HepG2 (cell line): ENCODE data around the gene METTL26. TPM values are rescaled to one million over a fixed set of nuclear protein-coding genes. Genes with fewer than 3 reads are reported as not detected.

Source experiments
- ATAC-seq: fragments of 200-7000 bp; cut with Tn5 transposase; 3 replicates; pipeline ENCODE4 v1.9.1; 2020; ENCODE audit warnings: mild to moderate bottlenecking, moderate library complexity
- BruUV-seq: library from RNA; stranded (reverse); fragments of 400-500 nt; replicated peaks from 2 replicates; lab custom pipeline; 2021; lab: Mats Ljungman, UMichigan
- CTCF ChIA-PET: fragments of 300-600 bp; formaldehyde crosslinking; extraction: SDS; loops from one replicate; lab custom pipeline; 2021; ENCODE audit warnings: low total read pairs, inconsistent platforms, low intra/inter-chr PET ratio; lab: Yijun Ruan, JAX
- POLR2A ChIA-PET: fragments of 350-600 bp; sonication (Branson Sonifier 250); formaldehyde crosslinking; loops from one replicate; lab custom pipeline; 2020; ENCODE audit warnings: antibody characterized with exemption, inconsistent platforms; lab: Yijun Ruan, JAX
- DNase-seq: peaks from one replicate; pipeline ENCODE4 v3.0.0-alpha.2; 2015; ENCODE audit warnings: low spot score
- FAIRE-seq: peaks from 3 replicates; lab custom pipeline; 2011; peaks lifted over from hg19 to GRCh38; lab: Jason Lieb, UNC
- H2AFZ ChIP-seq: one replicate; pipeline ENCODE4 v1.6.1; 2011; ENCODE audit warnings: low read length, inconsistent platforms
- H3K27ac ChIP-seq: fragments of 300-600 bp; 3 replicates; pipeline ENCODE4 v1.8.0; 2011; ENCODE audit warnings: mixed run types, mild to moderate bottlenecking, mixed read lengths, low read length, inconsistent platforms; ENCODE audit not compliant: insufficient read depth; ENCODE audit errors: extremely low read length
- H3K27me3 ChIP-seq, 2 experiments: fragments of 200-600 bp in 1 of 2; 2 replicates in 1 of 2; 3 replicates in 1 of 2; pipeline versions ENCODE4 v1.6.0 to v1.8.0; 2011; ENCODE audit warnings: low read length in 2 of 2, mild to moderate bottlenecking in 2 of 2, moderate library complexity in 2 of 2, inconsistent platforms in 1 of 2; ENCODE audit not compliant: insufficient read depth in 2 of 2, control insufficient read depth in 1 of 2
- H3K36me3 ChIP-seq, 2 experiments: fragments of 200-600 bp in 1 of 2; replicated peaks in 1 of 2; 2 replicates in 1 of 2; 3 replicates in 1 of 2; pipeline versions ENCODE4 v1.5.1 to v1.8.0; 2011; ENCODE audit warnings: low read length in 2 of 2, inconsistent platforms in 1 of 2; ENCODE audit not compliant: insufficient read depth in 2 of 2, control insufficient read depth in 1 of 2
- H3K4me1 ChIP-seq: 2 replicates; pipeline ENCODE4 v1.5.1; 2012; ENCODE audit warnings: low read length, inconsistent platforms; ENCODE audit not compliant: insufficient read depth
- H3K4me2 ChIP-seq: 2 replicates; pipeline ENCODE4 v1.6.0; 2011; ENCODE audit warnings: low read depth, low read length, inconsistent platforms
- H3K4me3 ChIP-seq, 3 experiments: fragments of 200-600 bp in 1 of 3; sonication (generic), shearing (Covaris generic) in 1 of 3; replicated peaks in 1 of 3; 2 replicates each; pipeline ENCODE4 v1.5.1; 2011 to 2016; ENCODE audit warnings: low read length in 3 of 3, inconsistent platforms in 2 of 3, low read depth in 2 of 3, mild to moderate bottlenecking in 2 of 3, control low read depth in 1 of 3, mixed read lengths in 1 of 3; ENCODE audit not compliant: insufficient read depth in 1 of 3
- H3K79me2 ChIP-seq: one replicate; pipeline ENCODE4 v1.6.1; 2011; ENCODE audit warnings: low read length, inconsistent platforms; ENCODE audit not compliant: insufficient read depth
- H3K9ac ChIP-seq: 2 replicates; pipeline ENCODE4 v1.6.0; 2011; ENCODE audit warnings: mild to moderate bottlenecking, low read depth, low read length, inconsistent platforms; ENCODE audit not compliant: insufficient read depth
- H3K9me3 ChIP-seq: 2 replicates; pipeline ENCODE4 v1.5.1; 2012; ENCODE audit warnings: mild to moderate bottlenecking, low read length
- H4K20me1 ChIP-seq: 2 replicates; pipeline ENCODE4 v1.6.0; 2011; ENCODE audit warnings: inconsistent platforms, mild to moderate bottlenecking, low read length, moderate library complexity; ENCODE audit not compliant: insufficient read depth
- AGO2 ChIP-seq: fragments of 200-400 bp; formaldehyde crosslinking; optimal IDR thresholded peaks from 2 replicates; pipeline ENCODE3; 2017; ENCODE audit warnings: mild to moderate bottlenecking, low read depth, low read length, moderate library complexity
- CREB1 ChIP-seq, 2 experiments: fragments of 450-650 bp in 1 of 2; IDR thresholded peaks; 2 replicates each; pipeline ENCODE4 v1.6.1; 2016 to 2017; ENCODE audit warnings: control low read depth in 1 of 2, mild to moderate bottlenecking in 1 of 2, missing compliant biosample characterization in 1 of 2, missing genetic modification characterization in 1 of 2
- IKZF4 ChIP-seq: sonication (generic); formaldehyde crosslinking; IDR thresholded peaks from 2 replicates; pipeline ENCODE4 v1.5.1; 2020; ENCODE audit warnings: borderline replicate concordance, mild to moderate bottlenecking, low read depth, missing genetic modification reagents; ENCODE audit errors: not compliant biosample characterization
- ISL2 ChIP-seq: sonication (generic); formaldehyde crosslinking; IDR thresholded peaks from 2 replicates; pipeline ENCODE4 v1.5.0; 2020; ENCODE audit warnings: missing genetic modification reagents
- NONO ChIP-seq, 2 experiments: fragments of 450-650 bp in 1 of 2; sonication (generic) in 1 of 2; formaldehyde crosslinking in 1 of 2; IDR thresholded peaks in 1 of 2; conservative IDR thresholded peaks in 1 of 2; 2 replicates each; pipeline versions ENCODE4 v1.6.1 to v1.8.0; 2017 to 2022; ENCODE audit warnings: mild to moderate bottlenecking in 1 of 2, missing genetic modification reagents in 1 of 2, moderate library complexity in 1 of 2
- POLR2A ChIP-seq, 2 experiments: IDR thresholded peaks; 2 replicates each; pipeline ENCODE4 v1.6.1; 2011; ENCODE audit warnings: low read depth in 2 of 2, low read length in 2 of 2, mild to moderate bottlenecking in 1 of 2, moderate library complexity in 1 of 2; ENCODE audit not compliant: insufficient read depth in 1 of 2
- RBFOX2 ChIP-seq: fragments of 200-400 bp; formaldehyde crosslinking; IDR thresholded peaks from 2 replicates; pipeline ENCODE4 v1.6.1; 2017; ENCODE audit warnings: low read depth, mild to moderate bottlenecking, low read length
- ZBTB38 ChIP-seq: sonication (generic); formaldehyde crosslinking; IDR thresholded peaks from 2 replicates; pipeline ENCODE4 v1.5.1; 2020; ENCODE audit warnings: mild to moderate bottlenecking, missing genetic modification reagents
- ZHX1 ChIP-seq: sonication (generic); formaldehyde crosslinking; IDR thresholded peaks from 2 replicates; pipeline ENCODE4 v1.8.1; 2022; ENCODE audit warnings: low read depth, mild to moderate bottlenecking, missing genetic modification reagents
- WGBS: methylation state at CpG from one replicate; pipeline ENCODE4 v1.1.6; 2017; ENCODE audit warnings: low lambda C conversion rate; 5-methylcytosine and 5-hydroxymethylcytosine counted together
- in situ Hi-C: cut with HindIII; loops from 2 replicates; pipeline ENCODE4 v1.10.0; 2017; ENCODE audit warnings: low pct_unique_long_range_greater_than_20kb; ENCODE audit not compliant: extremely low pct_ligation_motif_present
- intact Hi-C: fragments of 100-400 bp; cut with micrococcal nuclease; formaldehyde crosslinking; loops from one replicate; pipeline ENCODE4 v1.10.0; 2022; ENCODE audit not compliant: unreplicated experiment
- polyA plus RNA-seq, 8 experiments: library from polyadenylated mRNA; depleted of rRNA in 3 of 8; stranded (reverse) in 7 of 8; unstranded in 1 of 8; fragments of >200 nt; fragmentation: Illumina TruSeq in 4 of 8; extraction: Trizol in 4 of 8; gene quantifications; 2 replicates each; pipeline versions ENCODE4 v1.2.1 to v1.2.3, GENCODE V29; 2011 to 2016; ENCODE audit warnings: low read depth in 4 of 8, missing spikeins in 1 of 8, mixed read lengths in 1 of 8; ENCODE audit not compliant: insufficient read depth in 1 of 8
- total RNA-seq, 5 experiments: library from RNA; depleted of rRNA; stranded (reverse); fragments of >200 nt; fragmentation: Illumina TruSeq; extraction: Trizol; gene quantifications; 2 replicates each; pipeline ENCODE4 v1.2.3, GENCODE V29; 2016; ENCODE audit warnings: low read depth in 1 of 5
- TF ChIP-seq, protein P1 (sequence below): sonication (generic); formaldehyde crosslinking; conservative IDR thresholded peaks from 2 replicates; pipeline ENCODE4 v1.8.0; 2022; ENCODE audit warnings: low read depth, missing genetic modification reagents

METTL26 gene
- total and polyA plus RNA-seq, 2 of the 13 experiments (the other 11 are each of a cell fraction or from before 2014, with no cell fraction given): 65.5 to 70.1 TPM

GRCh38 chr16:633336-634050 is 2.6 kb downstream of the METTL26 start:
- WGBS: 96% methylated on average over 44 of the region's 74 CpGs

DNA sequence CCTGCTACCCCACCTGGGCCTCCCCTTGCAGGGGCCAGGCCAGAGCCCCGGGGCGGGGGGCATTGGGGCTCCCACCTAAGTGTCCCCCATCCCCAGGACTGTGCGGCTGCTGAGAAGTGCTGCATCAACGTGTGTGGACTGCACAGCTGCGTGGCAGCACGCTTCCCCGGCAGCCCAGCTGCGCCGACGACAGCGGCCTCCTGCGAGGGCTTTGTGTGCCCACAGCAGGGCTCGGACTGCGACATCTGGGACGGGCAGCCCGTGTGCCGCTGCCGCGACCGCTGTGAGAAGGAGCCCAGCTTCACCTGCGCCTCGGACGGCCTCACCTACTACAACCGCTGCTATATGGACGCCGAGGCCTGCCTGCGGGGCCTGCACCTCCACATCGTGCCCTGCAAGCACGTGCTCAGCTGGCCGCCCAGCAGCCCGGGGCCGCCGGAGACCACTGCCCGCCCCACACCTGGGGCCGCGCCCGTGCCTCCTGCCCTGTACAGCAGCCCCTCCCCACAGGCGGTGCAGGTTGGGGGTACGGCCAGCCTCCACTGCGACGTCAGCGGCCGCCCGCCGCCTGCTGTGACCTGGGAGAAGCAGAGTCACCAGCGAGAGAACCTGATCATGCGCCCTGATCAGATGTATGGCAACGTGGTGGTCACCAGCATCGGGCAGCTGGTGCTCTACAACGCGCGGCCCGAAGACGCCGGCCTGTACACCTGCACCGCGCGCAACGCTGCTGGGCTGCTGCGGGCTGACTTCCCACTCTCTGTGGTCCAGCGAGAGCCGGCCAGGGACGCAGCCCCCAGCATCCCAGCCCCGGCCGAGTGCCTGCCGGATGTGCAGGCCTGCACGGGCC is 3.4 kb downstream of the METTL26 start:
- H3K79me2 ChIP-seq: peaks cover 6% of the 10 kb centered on the region
- peaks cover 37% of the 10 kb centered on the region for H3K4me1 ChIP-seq
- no peak overlapping the region for H3K27ac ChIP-seq
- H3K9me3 ChIP-seq: no peaks in the 10 kb centered on the region
- H3K27me3 ChIP-seq: no peaks in the 10 kb centered on the region
- H3K4me2 ChIP-seq: no peak overlapping the region
- H3K36me3 ChIP-seq: peaks cover 0 to 4% of the 10 kb centered on the region in 2 experiments; a peak in 1 of 5 replicates
- no peak overlapping the region for H3K9ac ChIP-seq
- DNase-seq: no peak
- no peaks in the 10 kb centered on the region for H4K20me1 ChIP-seq
- WGBS: 98% methylated on average over 39 of the region's 67 CpGs
- no peak overlapping the region for H3K4me3 ChIP-seq
- CTCF ChIA-PET: no interaction called here
- FAIRE-seq: no peak
- in situ Hi-C loops: no loop called here
- no peak for ATAC-seq
- no TSS peak for BruUV-seq
- POLR2A ChIA-PET: no interaction called here
- intact Hi-C loops: no loop called here
- no peak overlapping the region for H2AFZ ChIP-seq
- TF ChIP-seq, protein P1, sequence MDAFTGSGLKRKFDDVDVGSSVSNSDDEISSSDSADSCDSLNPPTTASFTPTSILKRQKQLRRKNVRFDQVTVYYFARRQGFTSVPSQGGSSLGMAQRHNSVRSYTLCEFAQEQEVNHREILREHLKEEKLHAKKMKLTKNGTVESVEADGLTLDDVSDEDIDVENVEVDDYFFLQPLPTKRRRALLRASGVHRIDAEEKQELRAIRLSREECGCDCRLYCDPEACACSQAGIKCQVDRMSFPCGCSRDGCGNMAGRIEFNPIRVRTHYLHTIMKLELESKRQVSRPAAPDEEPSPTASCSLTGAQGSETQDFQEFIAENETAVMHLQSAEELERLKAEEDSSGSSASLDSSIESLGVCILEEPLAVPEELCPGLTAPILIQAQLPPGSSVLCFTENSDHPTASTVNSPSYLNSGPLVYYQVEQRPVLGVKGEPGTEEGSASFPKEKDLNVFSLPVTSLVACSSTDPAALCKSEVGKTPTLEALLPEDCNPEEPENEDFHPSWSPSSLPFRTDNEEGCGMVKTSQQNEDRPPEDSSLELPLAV (CRISPR knock-in tag): no peak
- TF ChIP-seq ISL2 (CRISPR knock-in tag) (no peak), POLR2A (IDR thresholded peaks at IDR 0.05; ENCODE audit: insufficient read depth in 1 of 2, low read depth in 2 of 2, low read length in 2 of 2) (peak in 1 of 2 experiments; percentile 42; a peak in 1 of 4 replicates), NONO (IDR thresholded peaks at IDR 0.05) (no peak), NONO (CRISPR knock-in tag; conservative IDR thresholded peaks at IDR 0.05) (0 out of 2 replicates have a peak, but pooled peaks have one; percentile 15), ZHX1 (CRISPR knock-in tag) (no peak), ZBTB38 (CRISPR knock-in tag) (peak; percentile 77), CREB1 (IDR thresholded peaks at IDR 0.05) (no peak), CREB1 (CRISPR knock-in tag; IDR thresholded peaks at IDR 0.05) (no peak)

More at GRCh38 chr16:633336-634050, 2.6 kb downstream of the METTL26 start:
- no peak for FAIRE-seq
- Histone ChIP-seq H3K27ac (no peak overlapping the region), H3K9me3 (no peaks in the 10 kb centered on the region), H3K27me3 (no peaks in the 10 kb centered on the region), H3K9ac (no peak overlapping the region), H4K20me1 (no peaks in the 10 kb centered on the region), H3K79me2 (peaks cover 6% of the 10 kb centered on the region), H3K36me3 (no peaks in the 10 kb centered on the region; a peak in 1 of 5 replicates), H3K4me3 (no peak overlapping the region), H3K4me1 (peaks cover 44% of the 10 kb centered on the region), H3K4me2 (no peak overlapping the region), H2AFZ (no peak overlapping the region)
- TF ChIP-seq IKZF4 (CRISPR knock-in tag): no peak
- peak; percentile 69 for TF ChIP-seq AGO2
- TF ChIP-seq RBFOX2: peak; percentile 69; the same call in 1 of the 2 replicates
- in situ Hi-C loops: no loop called here
- intact Hi-C loops: no loop called here
- CTCF ChIA-PET: no interaction called here
- POLR2A ChIA-PET: no interaction called here
- no peak for DNase-seq
- BruUV-seq: no TSS peak
- no peak for ATAC-seq
